K562 (cell line): Measurements from ENCODE around the gene ARHGEF12. TPM values are rescaled to one million over a fixed set of nuclear protein-coding genes. Genes with fewer than 3 reads are reported as not detected.

Experiments used
- CXXC5 ChIP-seq: fragments of 250-450 bp; sonication (Bioruptor Pico); IDR thresholded peaks from 2 replicates; pipeline ENCODE4 v1.8.0; 2022; ENCODE audit warnings: inconsistent platforms, mild to moderate bottlenecking, moderate library complexity
- DIDO1 ChIP-seq: fragments of 450-650 bp; IDR thresholded peaks from 2 replicates; pipeline ENCODE4 v1.6.1; 2016; ENCODE audit warnings: low read depth, missing biosample characterization, missing genetic modification characterization
- ESRRA ChIP-seq: fragments of 450-650 bp; IDR thresholded peaks from 2 replicates; pipeline ENCODE4 v1.6.1; 2014; ENCODE audit warnings: low read depth, mild to moderate bottlenecking, moderate library complexity, borderline replicate concordance
- HMG20B ChIP-seq: fragments of 250-450 bp; sonication (Bioruptor Pico); IDR thresholded peaks from 2 replicates; pipeline ENCODE4 v1.5.0; 2021; ENCODE audit warnings: mild to moderate bottlenecking
- KAT8 ChIP-seq: fragments of 450-650 bp; IDR thresholded peaks from 2 replicates; pipeline ENCODE4 v1.6.1; 2016; ENCODE audit warnings: low read depth, mild to moderate bottlenecking
- KDM1A ChIP-seq, 2 experiments: fragments of 450-650 bp; IDR thresholded peaks; 2 replicates each; pipeline ENCODE4 v1.6.1; 2016; ENCODE audit warnings: mild to moderate bottlenecking in 2 of 2
- KDM5B ChIP-seq: fragments of 200-600 bp; sonication (generic); IDR thresholded peaks from 2 replicates; pipeline ENCODE4 v1.6.1; 2012; ENCODE audit warnings: low read depth, mild to moderate bottlenecking, moderate library complexity, low read length, control low read depth, inconsistent platforms; ENCODE audit not compliant: insufficient replicate concordance
- L3MBTL2 ChIP-seq: fragments of 450-650 bp; IDR thresholded peaks from 2 replicates; pipeline ENCODE4 v1.6.1; 2016; ENCODE audit warnings: mild to moderate bottlenecking, moderate library complexity
- MBD2 ChIP-seq: sonication (generic); IDR thresholded peaks from 2 replicates; pipeline ENCODE4 v1.6.1; 2016; ENCODE audit warnings: low read depth, borderline replicate concordance
- PHF21A ChIP-seq: fragments of 450-650 bp; IDR thresholded peaks from 2 replicates; pipeline ENCODE4 v1.6.1; 2017; ENCODE audit warnings: low read depth, borderline replicate concordance
- PPARD ChIP-seq: fragments of 250-450 bp; sonication (Bioruptor Pico); IDR thresholded peaks from 2 replicates; pipeline ENCODE4 v1.8.0; 2022; ENCODE audit warnings: inconsistent platforms, mild to moderate bottlenecking, moderate library complexity
- PRDM10 ChIP-seq: fragments of 450-650 bp; IDR thresholded peaks from 2 replicates; pipeline ENCODE4 v1.6.1; 2018; ENCODE audit not compliant: partially characterized antibody
- polyA plus RNA-seq, 8 experiments: library from polyadenylated mRNA; depleted of rRNA in 4 of 8; stranded (reverse) in 5 of 8; unstranded in 3 of 8; fragments of >200 nt; fragmentation: Nextera tagmentation in 2 of 8; fragmentation: Illumina TruSeq in 1 of 8; extraction: Ambion mirVana in 2 of 8; extraction: Trizol in 1 of 8; gene quantifications; 2 replicates each; pipeline versions ENCODE4 v1.2.1 to v1.2.3, GENCODE V29; 2011 to 2014; ENCODE audit warnings: inconsistent platforms in 1 of 8, missing spikeins in 1 of 8
- total RNA-seq, 7 experiments: library from RNA; depleted of rRNA in 6 of 7; stranded (reverse); fragments of >200 nt in 6 of 7; fragmentation: Illumina TruSeq in 2 of 7; extraction: Trizol in 2 of 7; gene quantifications; 2 replicates each; pipeline versions ENCODE4 v1.2.1 to v1.2.3, GENCODE V29; 2011 to 2021; ENCODE audit warnings: low replicate concordance in 1 of 7
- TF ChIP-seq, protein P1 (sequence below): fragments of 450-650 bp; IDR thresholded peaks from 2 replicates; pipeline ENCODE4 v1.6.1; 2016

Gene ARHGEF12
- total and polyA plus RNA-seq, 9 of the 15 experiments (the other 6 are each of a cell fraction or from before 2014, with no cell fraction given): 3.5 to 51.7 (median 29.5) TPM

DNA sequence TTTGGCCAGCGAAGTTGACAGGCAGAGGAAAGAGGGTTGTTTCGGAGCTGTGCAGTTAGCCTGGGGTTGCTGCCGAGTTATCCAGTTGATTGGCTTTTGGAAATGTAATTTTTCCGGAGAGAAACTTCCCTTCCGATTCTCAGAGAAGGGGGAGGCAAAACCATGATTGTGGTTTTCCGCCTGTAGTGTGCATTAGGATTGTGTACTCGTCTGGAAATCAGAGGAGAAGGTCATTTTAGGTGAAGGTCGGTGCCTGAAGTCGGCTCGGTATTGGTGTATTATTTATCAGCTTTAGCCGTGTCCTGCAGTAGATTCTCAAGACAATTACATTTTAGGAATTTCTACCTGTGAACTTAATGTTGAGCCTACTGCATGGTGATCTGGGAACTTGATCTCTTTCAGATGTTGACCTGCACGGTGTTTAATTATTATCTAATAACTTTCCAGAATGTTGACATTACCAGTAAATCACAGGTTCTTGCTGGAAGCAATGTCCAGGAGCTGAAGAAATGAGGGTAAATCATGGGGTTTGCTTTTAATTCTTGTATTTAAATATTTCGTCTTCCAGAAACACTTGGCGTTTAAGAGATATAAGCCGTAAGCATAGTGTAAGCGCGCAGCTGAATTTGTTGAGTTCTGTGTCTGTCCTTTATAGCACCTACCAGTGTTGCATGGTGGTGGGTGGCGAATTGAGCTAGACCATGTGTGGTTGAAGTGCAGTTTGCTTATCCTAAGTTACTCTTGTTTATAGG lies 1.3 kb downstream of the ARHGEF12 start (continued):
- TF ChIP-seq, protein P1, sequence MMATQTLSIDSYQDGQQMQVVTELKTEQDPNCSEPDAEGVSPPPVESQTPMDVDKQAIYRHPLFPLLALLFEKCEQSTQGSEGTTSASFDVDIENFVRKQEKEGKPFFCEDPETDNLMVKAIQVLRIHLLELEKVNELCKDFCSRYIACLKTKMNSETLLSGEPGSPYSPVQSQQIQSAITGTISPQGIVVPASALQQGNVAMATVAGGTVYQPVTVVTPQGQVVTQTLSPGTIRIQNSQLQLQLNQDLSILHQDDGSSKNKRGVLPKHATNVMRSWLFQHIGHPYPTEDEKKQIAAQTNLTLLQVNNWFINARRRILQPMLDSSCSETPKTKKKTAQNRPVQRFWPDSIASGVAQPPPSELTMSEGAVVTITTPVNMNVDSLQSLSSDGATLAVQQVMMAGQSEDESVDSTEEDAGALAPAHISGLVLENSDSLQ: 0 out of 2 replicates have a peak, but pooled peaks have one; percentile 31
- peak; percentile 53; the same call in 1 of the 2 replicates for TF ChIP-seq L3MBTL2
- no peak for TF ChIP-seq KAT8
- TF ChIP-seq PPARD (CRISPR knock-in tag): no peak
- TF ChIP-seq PHF21A: peak; percentile 70; the same call in 1 of the 2 replicates
- TF ChIP-seq MBD2: no peak
- peak; percentile 56 for TF ChIP-seq PRDM10
- peak; percentile 86 for TF ChIP-seq ESRRA
- TF ChIP-seq CXXC5 (CRISPR knock-in tag): 0 out of 2 replicates have a peak, but pooled peaks have one; percentile 9
- TF ChIP-seq KDM5B: peak; percentile 14
- TF ChIP-seq KDM1A (IDR thresholded peaks at IDR 0.05): peak; percentile 35 to 61; a peak in 3 of 4 replicates
- TF ChIP-seq DIDO1 (tag): no peak
- no peak for TF ChIP-seq HMG20B (CRISPR knock-in tag)
